ENCODE measurements around the gene KIF19. TPM values are rescaled to one million over a fixed set of nuclear protein-coding genes. Genes with fewer than 3 reads are reported as not detected.

Gene KIF19
- total RNA-seq, 4 donors from 2014 or later: 2.1 to 31.4 (median 8.6) TPM

- Histone ChIP-seq H3K9me3 (no peaks in the 10 kb centered on the region), H3K4me1 (peaks cover 0 to 14% (median 4%) of the 10 kb centered on the region in 4 donors), H3K27ac (no peak overlapping the region), H3K36me3 (no peaks in the 10 kb centered on the region), H3K4me3 (no peak overlapping the region), H3K27me3 (no peaks in the 10 kb centered on the region)
- TF ChIP-seq POLR2A (IDR thresholded peaks at IDR 0.05): no peak
- no peak for TF ChIP-seq CTCF (IDR thresholded peaks at IDR 0.05)
- DNase-seq: no peak
These were observed 4.4 kb downstream of the KIF19 start for GRCh38 chr17:74330446-74330845.

GRCh38 chr17:74332017-74332650 lies 6.1 kb downstream of the KIF19 start:
- no peak for DNase-seq
- no peaks in the 10 kb centered on the region for H3K27me3 ChIP-seq
- no peaks in the 10 kb centered on the region for H3K4me1 ChIP-seq
- no peak for TF ChIP-seq POLR2A (IDR thresholded peaks at IDR 0.05)
- peak overlapping the region in 1 of 4 donors; percentile 8 for H3K27ac ChIP-seq
- H3K36me3 ChIP-seq: no peaks in the 10 kb centered on the region
- no peak overlapping the region for H3K4me3 ChIP-seq
- no peaks in the 10 kb centered on the region for H3K9me3 ChIP-seq

- peak in 1 of 3 donors; percentile 57 for DNase-seq
These were observed 6.8 kb downstream of the KIF19 start for GRCh38 chr17:74332763-74333283.

GRCh38 chr17:74334393-74335039 lies 8.5 kb downstream of the KIF19 start:
- Histone ChIP-seq H3K36me3 (no peaks in the 10 kb centered on the region), H3K4me1 (no peaks in the 10 kb centered on the region), H3K9me3 (no peaks in the 10 kb centered on the region), H3K27me3 (no peaks in the 10 kb centered on the region), H3K27ac (no peak overlapping the region), H3K4me3 (no peak overlapping the region)
- TF ChIP-seq POLR2A (IDR thresholded peaks at IDR 0.05) (no peak), CTCF (IDR thresholded peaks at IDR 0.05) (no peak)
- no peak for DNase-seq

More at GRCh38 chr17:74332763-74333283, 6.8 kb downstream of the KIF19 start:
- peak overlapping the region in 1 of 4 donors; percentile 8 for H3K27ac ChIP-seq
- no peak overlapping the region for H3K4me3 ChIP-seq
- H3K36me3 ChIP-seq: no peaks in the 10 kb centered on the region
- H3K4me1 ChIP-seq: no peaks in the 10 kb centered on the region
- TF ChIP-seq CTCF (IDR thresholded peaks at IDR 0.05) (no peak), POLR2A (IDR thresholded peaks at IDR 0.05) (no peak)
- no peaks in the 10 kb centered on the region for H3K9me3 ChIP-seq
- H3K27me3 ChIP-seq: no peaks in the 10 kb centered on the region

GRCh38 chr17:74335529-74336062 lies 9.6 kb downstream of the KIF19 start:
- no peaks in the 10 kb centered on the region for H3K9me3 ChIP-seq
- H3K27ac ChIP-seq: no peak overlapping the region
- TF ChIP-seq CTCF (IDR thresholded peaks at IDR 0.05) (no peak), POLR2A (IDR thresholded peaks at IDR 0.05) (no peak)
- DNase-seq: no peak
- H3K4me1 ChIP-seq: no peaks in the 10 kb centered on the region
- no peaks in the 10 kb centered on the region for H3K36me3 ChIP-seq
- no peak overlapping the region for H3K4me3 ChIP-seq
- no peaks in the 10 kb centered on the region for H3K27me3 ChIP-seq

- no peak for TF ChIP-seq POLR2A (IDR thresholded peaks at IDR 0.05)
- no peak for TF ChIP-seq CTCF (IDR thresholded peaks at IDR 0.05)
- H3K27me3 ChIP-seq: no peaks in the 10 kb centered on the region
- no peak overlapping the region for H3K27ac ChIP-seq
- no peaks in the 10 kb centered on the region for H3K9me3 ChIP-seq
- no peak for DNase-seq
- H3K36me3 ChIP-seq: no peaks in the 10 kb centered on the region
- no peaks in the 10 kb centered on the region for H3K4me1 ChIP-seq
- no peak overlapping the region for H3K4me3 ChIP-seq
These were observed 10.3 kb downstream of the KIF19 start for GRCh38 chr17:74336307-74336706.
